ENCODE results near the gene MLLT10. TPM values are rescaled to one million over a fixed set of nuclear protein-coding genes. Genes with fewer than 3 reads are reported as not detected.

The MLLT10 gene
- total RNA-seq, 1 donor from 2014 or later, result 39.0 TPM

DNA sequence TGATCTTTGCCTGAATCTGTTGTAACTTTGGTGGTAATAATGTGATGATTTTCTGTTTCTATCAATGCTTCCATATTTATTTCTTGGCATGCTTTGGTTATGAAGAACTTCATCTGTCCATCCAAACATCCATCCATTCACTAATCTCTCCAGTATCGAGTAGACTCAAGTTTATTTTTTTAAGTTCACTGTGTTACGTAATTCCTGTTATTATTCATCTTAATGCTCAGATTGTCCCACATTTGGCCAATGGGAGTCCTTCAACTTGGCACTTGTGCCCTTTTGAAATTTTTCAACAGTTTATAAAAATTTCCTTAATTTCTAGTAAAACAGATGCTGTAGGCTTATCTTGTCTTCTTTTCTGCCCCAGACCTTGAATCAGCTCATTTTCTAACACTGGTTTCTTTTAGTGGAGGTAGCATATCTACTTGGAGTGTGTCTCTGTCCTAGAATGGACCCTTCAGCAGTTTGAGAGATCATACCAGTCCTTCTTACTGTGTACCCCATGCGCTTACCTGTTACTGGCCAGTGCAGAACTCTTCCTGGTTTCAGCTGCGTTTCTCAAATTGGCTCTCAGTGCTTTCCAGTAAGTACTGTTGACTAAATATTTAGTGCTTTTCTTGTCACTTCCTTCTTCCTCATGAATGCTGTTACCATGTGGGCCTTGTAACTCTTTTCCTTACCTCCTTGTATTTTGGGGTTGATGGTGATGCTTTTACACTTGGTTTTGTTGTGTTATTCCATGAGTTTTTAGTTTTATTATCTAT, 100.8 kb downstream of the MLLT10 start:
- H3K36me3 Mint-ChIP-seq (ENCODE audit: low read depth), result peaks cover 12% of the 10 kb centered on the region
- no peaks in the 10 kb centered on the region for H3K27me3 Mint-ChIP-seq (ENCODE audit: low read depth)
- DNase-seq (ENCODE audit: low spot score), result no peak
- TF ChIP-seq CTCF (IDR thresholded peaks at IDR 0.05), result no peak
- peaks cover 8% of the 10 kb centered on the region for H3K4me1 Mint-ChIP-seq (ENCODE audit: low read depth)
- no peak overlapping the region for H3K27ac Mint-ChIP-seq (ENCODE audit: unreplicated experiment)
- no peaks in the 10 kb centered on the region for H3K9me3 Mint-ChIP-seq (ENCODE audit: low read depth)
- H3K4me3 Mint-ChIP-seq (ENCODE audit: unreplicated experiment), result no peak overlapping the region

GRCh38 chr10:21637795-21638194, 103.8 kb downstream of the MLLT10 start:
- Mint-ChIP-seq H3K4me1 (ENCODE audit: low read depth) (no peaks in the 10 kb centered on the region), H3K4me3 (ENCODE audit: unreplicated experiment) (no peak overlapping the region), H3K9me3 (ENCODE audit: low read depth) (no peaks in the 10 kb centered on the region), H3K27me3 (ENCODE audit: low read depth) (no peaks in the 10 kb centered on the region), H3K36me3 (ENCODE audit: low read depth) (peaks cover 7% of the 10 kb centered on the region), H3K27ac (ENCODE audit: unreplicated experiment) (no peak overlapping the region)
- no peak for TF ChIP-seq CTCF (IDR thresholded peaks at IDR 0.05)
- DNase-seq (ENCODE audit: low spot score), result no peak

DNA sequence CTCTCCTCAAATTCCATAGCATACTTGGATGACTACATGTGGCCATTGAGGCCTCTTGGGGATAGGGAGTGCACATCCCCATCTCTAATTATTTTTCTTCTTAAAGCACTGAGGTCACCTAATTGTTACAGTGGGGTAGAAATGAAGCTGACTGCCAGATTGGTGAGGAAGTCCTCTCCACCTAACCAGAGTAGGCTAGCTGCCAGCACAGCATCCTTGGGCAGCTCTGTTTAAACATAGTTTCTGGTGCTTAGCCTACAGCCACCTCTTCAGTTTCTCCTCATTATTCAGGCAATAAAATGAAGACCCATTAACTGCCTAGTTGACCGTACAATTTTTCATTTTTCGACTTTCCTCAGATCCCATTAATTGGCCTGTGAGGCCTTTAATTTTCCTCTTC, 104.6 kb downstream of the MLLT10 start:
- Mint-ChIP-seq H3K27me3 (ENCODE audit: low read depth) (no peaks in the 10 kb centered on the region), H3K4me1 (ENCODE audit: low read depth) (no peaks in the 10 kb centered on the region), H3K9me3 (ENCODE audit: low read depth) (no peaks in the 10 kb centered on the region), H3K27ac (ENCODE audit: unreplicated experiment) (no peak overlapping the region), H3K36me3 (ENCODE audit: low read depth) (peaks cover 7% of the 10 kb centered on the region), H3K4me3 (ENCODE audit: unreplicated experiment) (no peak overlapping the region)
- DNase-seq (ENCODE audit: low spot score), result no peak
- no peak for TF ChIP-seq CTCF (IDR thresholded peaks at IDR 0.05)

- no peaks in the 10 kb centered on the region for H3K27me3 Mint-ChIP-seq (ENCODE audit: low read depth)
- no peaks in the 10 kb centered on the region for H3K9me3 Mint-ChIP-seq (ENCODE audit: low read depth)
- H3K36me3 Mint-ChIP-seq (ENCODE audit: low read depth), result peaks cover 6% of the 10 kb centered on the region
- no peak overlapping the region for H3K4me3 Mint-ChIP-seq (ENCODE audit: unreplicated experiment)
- no peak for DNase-seq (ENCODE audit: low spot score)
- no peak for TF ChIP-seq CTCF (IDR thresholded peaks at IDR 0.05)
- peaks cover 8% of the 10 kb centered on the region for H3K4me1 Mint-ChIP-seq (ENCODE audit: low read depth)
- no peak overlapping the region for H3K27ac Mint-ChIP-seq (ENCODE audit: unreplicated experiment)
Observed at GRCh38 chr10:21648040-21648439, 114.0 kb downstream of the MLLT10 start.

GRCh38 chr10:21649454-21649872, 115.4 kb downstream of the MLLT10 start:
- Mint-ChIP-seq H3K4me1 (ENCODE audit: low read depth) (peaks cover 8% of the 10 kb centered on the region), H3K27me3 (ENCODE audit: low read depth) (no peaks in the 10 kb centered on the region), H3K27ac (ENCODE audit: unreplicated experiment) (no peak overlapping the region), H3K9me3 (ENCODE audit: low read depth) (no peaks in the 10 kb centered on the region), H3K36me3 (ENCODE audit: low read depth) (peaks cover 6% of the 10 kb centered on the region), H3K4me3 (ENCODE audit: unreplicated experiment) (no peak overlapping the region)
- no peak for DNase-seq (ENCODE audit: low spot score)
- TF ChIP-seq CTCF (IDR thresholded peaks at IDR 0.05), result no peak
